Heart left ventricle (tissue), 16 donors: Measurements from ENCODE around the gene SYNPO. TPM values are rescaled to one million over a fixed set of nuclear protein-coding genes. Genes with fewer than 3 reads are reported as not detected.

Source experiments
- ATAC-seq, 4 donors: fragments of 200-7000 bp; cut with Tn5 transposase; one replicate each; pipeline ENCODE4 v1.9.1; 2020 to 2022; ENCODE audit warnings: moderate library complexity in 4 of 4, mild to moderate bottlenecking in 3 of 4, moderate number of reproducible peaks in 1 of 4
- DNase-seq, 5 donors: peaks; one replicate each; pipeline ENCODE4 v3.0.0-alpha.2; 2020
- H3K27ac ChIP-seq, 12 donors: fragments of 200-600 bp; sonication (generic) in 4 of 12; one replicate each; pipeline versions ENCODE4 v1.5.0 to v1.8.0; 2016 to 2022; ENCODE audit warnings: mild to moderate bottlenecking in 2 of 12
- H3K27me3 ChIP-seq, 9 donors: fragments of 200-600 bp; sonication (generic) in 2 of 9; one replicate each; pipeline versions ENCODE4 v1.5.1 to v1.8.0; 2016 to 2022; ENCODE audit warnings: mild to moderate bottlenecking in 3 of 9
- H3K36me3 ChIP-seq, 9 donors: fragments of 200-600 bp; sonication (generic) in 2 of 9; one replicate each; pipeline versions ENCODE4 v1.5.0 to v1.8.0; 2018 to 2022; ENCODE audit warnings: mild to moderate bottlenecking in 2 of 9
- H3K4me1 ChIP-seq, 12 donors: fragments of 200-600 bp; sonication (generic) in 4 of 12; one replicate each; pipeline versions ENCODE4 v1.5.0 to v1.8.0; 2016 to 2022; ENCODE audit warnings: mild to moderate bottlenecking in 3 of 12
- H3K4me3 ChIP-seq, 12 donors: fragments of 200-600 bp; sonication (generic) in 4 of 12; one replicate each; pipeline versions ENCODE4 v1.5.0 to v1.8.0; 2017 to 2022; ENCODE audit warnings: mild to moderate bottlenecking in 9 of 12, moderate library complexity in 4 of 12
- H3K9me3 ChIP-seq, 12 donors: fragments of 200-600 bp; sonication (generic) in 4 of 12; one replicate each; pipeline versions ENCODE4 v1.5.0 to v1.8.0; 2016 to 2022; ENCODE audit warnings: mild to moderate bottlenecking in 1 of 12
- CTCF ChIP-seq, 12 donors: fragments of 200-600 bp; sonication (generic) in 4 of 12; IDR thresholded peaks; one replicate each; pipeline versions ENCODE4 v1.5.0 to v1.8.0; 2018 to 2022; ENCODE audit warnings: antibody characterized with exemption in 12 of 12, mild to moderate bottlenecking in 5 of 12
- POLR2A ChIP-seq, 2 donors: fragments of 450-650 bp; IDR thresholded peaks; one replicate each; pipeline ENCODE4 v1.6.1; 2017; ENCODE audit warnings: antibody characterized with exemption in 2 of 2, mild to moderate bottlenecking in 2 of 2, moderate library complexity in 2 of 2
- WGBS, 4 donors: extraction: QIAGEN DNeasy Blood & Tissue Kit in 2 of 4; methylation state at CpG; one replicate each; pipeline versions ENCODE4 v1.1.5 to v1.1.7; 2013 to 2018; 5-methylcytosine and 5-hydroxymethylcytosine counted together
- intact Hi-C, 10 donors: fragments of 100-400 bp; cut with DNase I; formaldehyde crosslinking; loops; one replicate each; pipeline versions ENCODE4 v1.11.1 to v1.14.2; 2022
- polyA plus RNA-seq, 2 donors: library from polyadenylated mRNA; stranded (reverse); fragments of 200-250 nt; gene quantifications; one replicate each; pipeline ENCODE4 v1.2.3, GENCODE V29; 2013
- total RNA-seq, 9 donors: library from RNA; depleted of rRNA in 2 of 9; stranded (reverse); fragments of >200 nt in 2 of 9; fragmentation: NEBNext Ultra II Directional in 3 of 9; extraction: Animal tissue kit (Norgen Biotek cat#: 25700) in 3 of 9; gene quantifications; one replicate each; pipeline versions ENCODE4 v1.1.0 to v1.2.4, GENCODE V29; 2016 to 2023
- donor health status: ischemic (EF 13 %, LVEDD 7.1; RV severe dilation, severe dysfunction).
- donor health status: healthy with polysubstance abuse.
- donor health status: DM: no; HTN: yes; CAD: no.
- donor health status: DM: no; HTN: no; CAD: no.
- donor health status: ischemic (EF 25% LVEDD 6.9; RV normal size, moderate dysfunction).
- donor health status: ischemic (EF 25% LVEDD 5.7; RV mildly dilated, moderate dysfunction).
- donor health status: healthy.
- donor health status: DM: yes; HTN: yes; CAD: no.
- donor health status: ischemic (EF 35%, LVEDD 5.7; RV mildly dilated, moderate dysfunction).
- donor health status: nonischemic (EF 11% LVEDD 7.7; RV severe dilation, severe dysfunction).
- donor health status: DM: yes; HTN: yes; CAD: no.
- donor health status: PGD.
- donor health status: ischemic (EF 29% LVEDD 5.4; RV normal size, mild dysfunction).
- donor health status: nonischemic (EF 23%, LVEDD 6.1; RV moderate dilation, normal function).

Gene SYNPO
- total and polyA plus RNA-seq, 11 donors: 304 to 791 (median 590) TPM

GRCh38 chr5:150689120-150689519 lies 48.7 kb downstream of the SYNPO start:
- no peak for TF ChIP-seq CTCF (IDR thresholded peaks at IDR 0.05)
- no peak for TF ChIP-seq POLR2A (IDR thresholded peaks at IDR 0.05)
- no peaks in the 10 kb centered on the region for H3K9me3 ChIP-seq
- H3K4me3 ChIP-seq: no peak overlapping the region
- H3K4me1 ChIP-seq: no peaks in the 10 kb centered on the region
- no peak for ATAC-seq
- intact Hi-C loops: no loop called here
- no peak overlapping the region for H3K27ac ChIP-seq
- peaks cover 0 to 77% (median 62%) of the 10 kb centered on the region in 9 donors for H3K36me3 ChIP-seq
- no peaks in the 10 kb centered on the region for H3K27me3 ChIP-seq
- 88 to 100% (median 91%) methylated on average over 1 of the region's 1 CpG for WGBS, 4 donors
- no peak for DNase-seq

GRCh38 chr5:150690760-150691159 lies 50.3 kb downstream of the SYNPO start:
- H3K27me3 ChIP-seq: no peaks in the 10 kb centered on the region
- 72 to 78% (median 74%) methylated on average over 6 of the region's 6 CpGs for WGBS, 4 donors
- ATAC-seq (no peak), DNase-seq (no peak)
- intact Hi-C loops: loop anchor here in 1 of 10 donors (10.0 kb wide), 1 partner anchor 226 kb away; no protein-coding TSS in a partner anchor
- no peak for TF ChIP-seq POLR2A (IDR thresholded peaks at IDR 0.05)
- no peak for TF ChIP-seq CTCF (IDR thresholded peaks at IDR 0.05)
- no peaks in the 10 kb centered on the region for H3K4me1 ChIP-seq
- H3K9me3 ChIP-seq: no peaks in the 10 kb centered on the region
- peaks cover 0 to 90% (median 79%) of the 10 kb centered on the region in 9 donors for H3K36me3 ChIP-seq
- no peak overlapping the region for H3K4me3 ChIP-seq
- H3K27ac ChIP-seq: no peak overlapping the region

GRCh38 chr5:150692276-150692675 lies 51.8 kb downstream of the SYNPO start:
- ATAC-seq (no peak), DNase-seq (no peak)
- no peak overlapping the region for H3K4me3 ChIP-seq
- TF ChIP-seq CTCF (IDR thresholded peaks at IDR 0.05) (no peak), POLR2A (IDR thresholded peaks at IDR 0.05) (no peak)
- peaks cover 0 to 95% (median 85%) of the 10 kb centered on the region in 9 donors for H3K36me3 ChIP-seq
- no peaks in the 10 kb centered on the region for H3K27me3 ChIP-seq
- 81 to 83% (median 81%) methylated on average over 3 of the region's 3 CpGs for WGBS, 4 donors
- no peaks in the 10 kb centered on the region for H3K9me3 ChIP-seq
- intact Hi-C loops: loop anchor here in 1 of 10 donors (10.0 kb wide), 1 partner anchor 227 kb away; no protein-coding TSS in a partner anchor
- no peaks in the 10 kb centered on the region for H3K4me1 ChIP-seq
- H3K27ac ChIP-seq: no peak overlapping the region

GRCh38 chr5:150694612-150695011 lies 54.2 kb downstream of the SYNPO start:
- Histone ChIP-seq H3K36me3 (peaks cover 0 to 100% (median 93%) of the 10 kb centered on the region in 9 donors), H3K4me1 (peaks cover 0 to 13% (median 9%) of the 10 kb centered on the region in 12 donors), H3K9me3 (no peaks in the 10 kb centered on the region), H3K27ac (no peak overlapping the region), H3K4me3 (no peak overlapping the region), H3K27me3 (no peaks in the 10 kb centered on the region)
- no peak for ATAC-seq
- TF ChIP-seq POLR2A (IDR thresholded peaks at IDR 0.05) (no peak), CTCF (IDR thresholded peaks at IDR 0.05) (no peak)
- intact Hi-C loops: loop anchor here in 1 of 10 donors (10.0 kb wide), 1 partner anchor 230 kb away; no protein-coding TSS in a partner anchor
- 86 to 90% (median 88%) methylated on average over 3 of the region's 3 CpGs for WGBS, 4 donors
- DNase-seq: no peak
